ENCODE measurements around the gene TSPAN18.

The TSPAN18 gene

DNA sequence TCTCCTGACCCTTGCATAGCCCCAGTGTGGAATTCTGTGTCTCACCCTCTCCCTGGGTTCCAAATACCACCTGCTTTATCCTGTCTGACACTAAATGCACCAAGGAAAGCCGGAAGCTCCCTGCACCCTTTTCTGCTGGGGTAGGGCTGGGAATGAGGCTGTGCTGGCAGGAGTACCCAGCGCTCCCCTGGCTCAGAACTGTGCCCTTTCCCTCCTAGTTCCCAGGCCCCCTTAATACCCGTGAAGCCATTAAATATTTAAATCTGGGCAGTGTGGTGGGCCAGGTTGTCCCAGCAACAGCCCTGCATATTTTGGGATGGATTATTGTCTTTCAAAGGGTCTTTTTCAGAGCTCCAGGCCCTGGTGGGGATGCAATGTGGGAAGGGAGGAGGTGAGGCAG, 160.9 kb downstream of the TSPAN18 start:
- DNase-seq (ENCODE audit: low read depth in 3 of 3) = no peak

DNA sequence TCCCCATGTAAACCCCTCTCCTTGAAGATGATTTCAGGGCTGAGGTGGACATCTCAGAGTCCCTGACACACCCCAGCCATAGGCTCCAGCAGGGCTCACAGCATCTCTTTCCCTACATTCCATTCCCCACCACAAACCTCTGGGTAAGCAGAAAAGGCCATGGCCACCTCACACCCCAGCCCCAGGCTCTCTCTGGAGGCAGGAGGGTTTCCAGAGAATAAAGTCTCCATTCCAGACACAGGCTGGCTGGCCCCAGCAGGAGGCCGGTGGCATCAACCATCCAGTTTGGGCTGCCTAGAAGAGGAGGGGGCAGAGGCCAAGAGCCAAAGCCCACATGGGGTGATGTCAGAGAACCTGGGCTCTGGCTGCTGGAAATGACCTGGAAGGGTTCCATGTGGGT, 162.5 kb downstream of the TSPAN18 start:
- no peak for DNase-seq (ENCODE audit: low read depth in 3 of 3)

DNA sequence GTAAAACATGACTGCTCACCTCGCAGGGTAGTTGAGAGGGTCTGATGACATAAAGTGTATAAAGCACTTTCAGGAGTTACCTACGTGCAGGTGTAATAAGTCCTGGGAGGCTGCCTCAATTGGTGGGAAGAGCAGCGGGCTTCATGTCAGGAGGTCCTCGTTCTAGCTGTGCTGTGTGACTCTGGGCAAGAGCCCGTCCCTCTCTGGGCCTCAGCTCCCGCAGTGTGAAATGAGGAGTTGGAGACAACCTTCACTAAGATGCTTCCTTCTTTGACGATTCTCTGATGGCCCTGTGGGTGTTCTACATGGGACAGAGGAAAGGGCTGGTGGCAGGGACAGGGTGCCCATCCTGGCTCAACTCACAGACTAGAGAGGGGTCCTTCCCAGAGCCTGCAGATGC, 166.1 kb downstream of the TSPAN18 start:
- no peak for DNase-seq (ENCODE audit: low read depth in 3 of 3)

DNA sequence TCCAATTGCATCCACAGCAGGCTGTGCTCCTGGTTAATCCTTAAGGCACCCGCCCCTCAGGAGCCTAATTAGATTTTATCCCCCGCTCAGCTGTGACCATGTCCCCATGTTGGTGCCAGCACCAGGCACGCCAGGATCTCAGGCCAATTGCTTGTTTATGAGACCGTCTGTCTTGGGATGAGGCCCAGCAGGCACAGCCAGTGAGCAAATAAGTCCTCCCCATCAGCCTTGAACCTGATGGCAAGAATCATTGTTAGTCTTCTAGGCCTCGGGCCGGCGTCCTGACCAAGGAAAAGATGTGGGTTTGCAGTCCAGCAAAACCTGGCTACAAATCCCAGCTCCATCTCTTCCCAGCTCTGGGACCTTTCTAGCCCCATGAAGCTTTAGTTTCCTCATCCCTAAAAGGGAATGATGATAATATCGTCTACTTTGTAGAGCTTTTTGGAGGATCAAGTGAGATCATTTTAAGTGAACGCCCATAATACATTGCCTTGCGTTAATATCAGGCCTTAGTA, 166.6 kb downstream of the TSPAN18 start:
- no peak for DNase-seq (ENCODE audit: low read depth in 3 of 3)

DNA sequence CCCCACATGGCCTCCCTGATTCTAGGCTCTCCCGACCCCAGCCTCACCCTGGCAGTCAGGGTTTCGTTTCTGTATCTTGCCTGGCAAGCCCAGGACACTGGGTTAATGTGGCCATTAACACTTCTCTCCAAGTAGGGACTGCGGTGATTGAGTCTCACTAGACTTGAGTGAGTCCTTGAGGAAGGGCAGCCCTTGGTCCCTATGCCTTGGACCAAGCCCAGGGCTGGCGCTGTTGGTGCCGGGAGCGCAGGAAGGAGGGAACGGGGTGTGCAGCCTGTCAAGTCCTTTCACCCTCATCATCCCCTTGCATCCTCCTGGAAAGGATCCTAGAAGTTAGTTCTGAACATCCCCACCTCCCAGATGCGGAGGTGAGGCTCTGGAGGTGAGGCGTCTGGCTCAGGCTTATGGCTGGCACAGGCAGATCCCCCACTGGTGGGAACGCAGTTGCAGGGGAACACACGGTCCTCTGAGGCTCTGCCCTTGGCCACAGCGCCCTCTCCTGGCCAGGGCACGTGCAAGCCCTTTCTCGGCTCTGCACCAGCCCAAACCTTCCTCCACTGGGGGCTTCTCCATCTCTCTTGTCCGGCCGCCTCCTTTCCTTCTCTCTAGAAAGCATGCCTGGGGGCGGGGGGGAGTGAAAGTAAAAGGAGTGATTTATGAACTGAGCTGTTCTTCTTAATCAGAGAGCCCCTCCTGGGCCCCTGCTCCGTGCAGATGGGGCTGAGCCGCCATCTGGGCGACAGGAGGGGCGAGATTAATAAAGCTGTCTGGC, 167.3 kb downstream of the TSPAN18 start:
- DNase-seq (ENCODE audit: low read depth in 3 of 3) = peak; percentile 32 to 61 (median 37)

DNA sequence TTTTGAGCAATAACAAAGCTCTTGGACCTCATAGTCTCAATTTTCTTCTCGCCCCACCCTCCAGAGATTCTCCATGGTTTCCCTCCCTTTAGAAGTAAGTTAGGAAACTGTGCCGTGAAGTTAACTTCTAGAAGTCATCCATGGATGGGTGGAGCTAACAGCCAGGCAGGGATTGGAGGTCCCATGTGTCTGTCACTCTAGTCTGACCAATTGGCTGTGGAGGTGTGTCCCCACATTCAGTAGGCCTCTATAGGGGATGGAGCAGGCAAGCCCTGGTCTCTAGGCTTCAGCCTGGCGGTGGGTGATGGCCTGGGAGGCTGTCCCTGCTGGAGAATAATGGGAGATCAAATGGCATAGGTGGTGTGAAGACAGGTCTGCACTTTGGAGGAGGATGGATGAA, 173.2 kb downstream of the TSPAN18 start:
- DNase-seq (ENCODE audit: low read depth in 3 of 3) = peak in 2 of 3 donors; percentile 24 to 32

DNA sequence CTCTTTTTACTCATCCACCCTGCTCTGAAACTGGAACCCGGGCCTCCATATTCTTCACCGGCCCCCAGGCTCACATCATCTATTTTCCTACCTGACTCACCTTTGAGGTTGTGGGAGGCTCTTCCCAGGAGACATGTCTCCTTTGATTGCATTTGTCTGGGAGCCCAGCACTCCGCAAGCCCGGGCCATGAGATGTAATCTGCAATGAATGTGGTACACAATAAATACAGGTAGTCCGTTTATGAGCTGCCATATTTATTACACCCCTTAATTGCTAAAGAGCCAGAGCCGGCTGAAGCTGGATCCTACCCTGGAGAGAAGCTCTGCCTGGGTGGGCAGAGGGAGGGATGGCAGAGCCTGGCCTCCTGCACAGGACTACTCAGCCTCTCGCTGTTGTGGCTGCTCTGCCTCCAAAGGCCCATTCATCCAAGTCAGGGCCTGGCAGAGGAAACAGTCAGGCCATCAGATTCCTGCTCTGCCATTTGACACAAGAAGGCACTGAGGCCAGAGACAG, 174.4 kb downstream of the TSPAN18 start:
- DNase-seq (ENCODE audit: low read depth in 3 of 3) = no peak

DNA sequence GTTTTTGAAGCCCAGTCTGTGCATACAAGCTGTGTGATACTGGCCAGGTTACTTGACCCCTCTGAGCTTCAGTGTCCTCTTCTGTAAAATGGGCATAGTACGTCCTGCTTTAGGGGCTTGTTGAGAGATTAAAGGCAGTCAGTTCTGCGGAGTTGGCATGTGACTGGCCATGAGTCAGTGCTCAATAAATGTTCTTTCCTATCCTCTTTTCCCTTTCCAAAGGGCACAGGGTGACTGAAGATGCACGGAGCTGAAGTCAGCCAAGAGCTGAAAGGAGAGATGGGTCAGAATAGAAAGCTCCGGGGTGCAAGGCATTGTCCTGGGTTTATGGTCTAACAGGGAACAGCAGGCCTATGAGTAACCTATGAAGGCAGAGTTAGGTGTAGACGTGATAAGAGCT, 175.0 kb downstream of the TSPAN18 start:
- no peak for DNase-seq (ENCODE audit: low read depth in 3 of 3)

DNA sequence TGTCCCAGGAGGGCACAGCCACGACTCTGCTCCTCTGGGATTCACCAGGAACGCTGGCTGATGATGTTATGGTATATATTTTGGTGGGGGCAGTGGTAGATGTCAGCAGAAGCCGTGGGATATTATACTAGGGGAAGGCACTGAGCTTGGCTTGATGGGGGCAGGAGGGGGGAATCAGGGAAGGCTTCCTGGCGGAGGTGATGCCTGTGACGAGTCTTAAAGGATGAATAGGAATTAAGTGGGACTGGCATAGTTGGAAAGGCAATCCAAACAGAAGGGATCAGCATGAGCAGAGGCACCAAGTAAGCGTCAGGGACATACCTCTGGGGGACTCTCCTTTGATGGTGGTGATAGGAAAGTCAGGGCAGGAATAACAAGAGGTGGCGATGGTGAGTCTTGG, 176.3 kb downstream of the TSPAN18 start:
- DNase-seq (ENCODE audit: low read depth in 3 of 3) = no peak

DNA sequence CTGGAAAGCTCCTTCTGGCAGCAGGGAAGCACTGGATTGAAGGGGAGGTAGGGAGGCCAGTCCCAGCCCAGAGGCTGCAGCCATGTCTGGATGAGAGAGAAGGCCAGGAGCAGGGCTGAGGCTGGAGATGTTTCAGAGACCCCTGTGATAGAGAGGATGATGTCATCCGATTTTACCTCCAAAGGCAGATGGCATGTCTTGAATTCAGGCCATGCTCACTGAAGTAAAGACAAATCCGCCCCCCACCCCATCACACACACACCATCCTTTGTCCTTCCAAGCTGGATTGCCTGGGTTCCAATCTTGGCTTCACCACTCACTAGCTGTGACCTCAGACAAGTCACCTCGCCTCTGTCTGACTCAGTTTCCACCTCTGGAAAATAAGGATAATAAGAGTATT, 176.8 kb downstream of the TSPAN18 start:
- no peak for DNase-seq (ENCODE audit: low read depth in 3 of 3)

DNA sequence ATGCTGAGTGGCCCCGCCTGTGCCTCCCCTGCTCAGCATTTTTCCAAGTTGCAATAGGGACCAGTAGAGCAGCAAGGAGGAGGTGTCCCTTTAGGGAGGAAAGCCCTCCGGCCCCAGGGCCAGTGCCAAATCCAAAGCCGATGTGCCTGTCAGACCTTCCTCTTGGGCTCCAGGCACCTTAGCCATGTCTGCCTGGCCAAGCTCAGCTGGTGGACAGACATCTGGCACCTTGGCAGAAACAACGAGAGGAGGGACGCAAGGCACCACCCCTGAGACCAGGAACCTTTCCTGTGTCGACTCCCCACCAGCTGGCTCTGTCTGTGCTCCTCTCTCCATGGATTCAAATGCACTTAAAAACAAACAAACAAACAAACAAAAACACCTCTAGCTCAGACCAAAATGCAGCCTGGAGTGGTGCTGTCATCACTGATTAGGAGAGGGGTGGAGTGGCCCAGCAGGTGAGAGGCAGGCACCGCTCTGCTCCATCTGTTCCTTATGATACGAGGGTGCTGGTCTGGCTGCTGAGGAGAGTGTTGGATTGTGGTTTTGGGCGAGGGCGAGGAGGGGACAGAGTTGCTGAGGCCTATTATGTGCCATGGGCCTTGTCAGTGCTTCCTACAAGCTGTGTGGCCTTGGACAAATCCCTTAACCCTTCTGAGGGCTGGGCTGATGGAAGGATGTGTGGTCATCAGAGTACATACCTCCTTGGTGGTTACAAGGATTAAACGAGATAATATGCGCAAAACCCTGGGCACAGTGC, 177.7 kb downstream of the TSPAN18 start:
- no peak for DNase-seq (ENCODE audit: low read depth in 3 of 3)

DNA sequence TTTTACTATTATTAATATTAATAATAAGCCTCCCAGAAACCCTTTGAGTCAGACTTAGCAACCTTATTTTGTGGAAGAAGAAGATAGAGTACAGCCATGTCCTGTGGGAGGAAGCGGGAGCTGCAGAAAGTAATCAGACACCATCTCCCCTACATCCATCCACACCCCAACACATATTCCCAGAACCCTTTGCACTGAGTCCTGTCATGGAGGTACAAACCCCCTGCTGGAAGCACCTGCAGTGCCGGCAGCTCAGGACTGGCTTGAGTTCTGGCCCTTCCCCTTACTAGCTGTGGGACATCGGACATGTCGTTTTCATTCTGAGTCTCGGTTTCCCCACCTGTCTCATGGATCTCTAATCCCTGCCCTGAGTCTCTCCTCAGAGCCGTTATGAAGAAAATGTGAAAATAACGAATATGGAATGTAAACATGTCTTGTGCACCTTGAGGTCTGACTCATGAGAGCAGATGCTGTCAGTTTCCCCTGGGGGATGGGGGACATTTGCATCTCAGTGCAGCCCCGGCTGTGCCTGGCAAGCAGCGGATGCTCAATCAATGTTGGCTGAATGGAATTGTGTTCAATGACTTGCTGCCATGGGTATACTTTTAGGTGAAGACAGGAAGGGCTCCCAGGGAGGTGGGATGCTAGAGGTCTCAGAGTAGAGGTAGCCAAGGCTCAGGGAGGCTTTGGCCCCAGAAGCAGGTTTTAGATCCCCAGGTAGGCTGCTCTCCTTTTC, 178.5 kb downstream of the TSPAN18 start:
- DNase-seq (ENCODE audit: low read depth in 3 of 3) = no peak

DNA sequence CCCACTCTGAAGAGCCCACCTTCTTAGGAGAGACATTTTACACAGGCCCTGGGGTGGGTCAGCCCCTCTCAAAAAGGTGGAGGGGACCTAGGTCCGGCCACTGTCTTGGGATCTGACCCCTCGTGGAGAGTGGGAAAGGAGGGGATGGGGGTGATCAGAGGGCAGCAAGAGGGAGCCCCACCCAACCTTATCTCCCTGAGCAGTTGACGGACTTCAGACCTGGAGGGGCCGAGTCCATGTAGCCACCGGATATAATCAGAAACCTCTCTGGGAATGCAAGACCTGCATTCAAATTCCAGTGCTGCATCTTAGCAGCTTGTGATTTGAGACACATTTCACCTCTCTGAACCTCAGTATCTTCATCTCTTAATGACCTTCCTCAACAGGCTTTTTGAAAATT, 179.9 kb downstream of the TSPAN18 start:
- no peak for DNase-seq (ENCODE audit: low read depth in 3 of 3)

DNA sequence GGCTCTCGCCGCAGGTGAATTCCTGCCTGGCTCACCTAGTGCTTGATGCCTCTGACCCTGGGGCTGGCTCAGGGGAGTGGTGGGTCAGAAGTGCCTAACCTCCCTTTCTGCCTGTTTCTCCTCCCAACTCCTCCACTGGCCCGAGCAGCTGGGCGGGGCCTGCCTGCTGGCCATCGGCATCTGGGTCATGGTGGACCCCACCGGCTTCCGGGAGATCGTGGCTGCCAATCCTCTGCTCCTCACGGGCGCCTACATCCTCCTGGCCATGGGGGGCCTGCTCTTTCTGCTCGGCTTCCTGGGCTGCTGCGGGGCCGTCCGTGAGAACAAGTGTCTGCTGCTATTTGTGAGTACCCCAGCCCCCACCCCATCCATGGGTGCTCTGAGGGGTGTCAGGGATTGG, 182.8 kb downstream of the TSPAN18 start:
- DNase-seq (ENCODE audit: low read depth in 3 of 3) = no peak

DNA sequence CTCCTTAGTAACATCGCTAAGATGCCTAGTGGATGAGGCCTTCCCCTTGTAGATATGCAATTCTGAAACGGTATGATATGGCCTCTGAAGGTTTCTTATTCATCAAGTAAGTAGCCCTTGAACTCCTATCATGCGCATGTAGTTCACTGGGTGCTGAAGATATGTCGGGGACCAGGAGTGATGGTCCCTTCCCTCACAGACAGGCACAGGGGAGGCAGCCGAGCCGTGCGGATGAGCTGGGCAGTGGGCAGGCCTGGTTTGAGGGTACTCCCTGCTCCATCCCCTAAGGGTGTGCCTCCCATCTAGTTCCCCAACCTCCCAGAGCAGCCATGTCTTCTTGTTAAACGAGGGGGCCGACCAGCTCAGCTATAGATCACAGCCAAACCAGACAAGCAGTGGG, 183.8 kb downstream of the TSPAN18 start:
- no peak for DNase-seq (ENCODE audit: low read depth in 3 of 3)

DNA sequence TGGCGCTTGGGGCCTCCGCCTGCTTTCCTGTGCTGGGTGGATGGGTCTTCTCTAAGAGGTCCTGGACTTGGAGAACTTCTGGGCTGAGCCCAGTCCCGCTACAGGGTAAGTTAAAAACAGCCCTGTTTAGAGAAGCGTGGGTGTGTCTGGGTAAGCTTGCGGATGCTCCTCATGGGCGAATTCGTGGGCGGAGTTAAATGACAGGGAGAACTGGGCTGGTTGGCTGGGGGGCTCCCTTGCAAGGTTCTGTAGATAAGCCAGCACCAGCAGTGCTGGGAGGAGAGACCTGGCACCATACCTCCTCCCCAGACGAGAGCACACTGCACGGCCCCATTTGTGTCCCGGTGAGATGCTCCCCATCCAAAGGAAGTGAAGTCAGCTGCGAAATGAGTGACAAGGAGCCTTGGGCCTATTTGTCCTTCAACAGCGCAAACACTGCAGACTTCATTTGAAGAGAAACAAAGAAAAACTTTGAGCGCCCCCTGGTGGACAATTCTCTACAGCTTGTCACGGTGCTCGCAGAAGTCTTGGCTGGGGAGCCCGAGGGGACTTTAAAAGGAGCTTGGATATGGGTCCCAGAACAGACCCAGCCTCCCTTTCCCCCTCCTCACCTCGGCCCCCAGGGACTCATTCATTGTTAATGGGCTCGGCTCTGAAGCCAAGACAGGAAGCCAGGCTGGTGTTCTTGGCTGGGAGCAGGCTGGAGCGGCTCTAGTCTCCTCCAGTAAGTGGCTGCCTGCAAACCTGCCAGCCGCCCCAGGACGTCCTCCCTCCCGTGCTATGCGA, 184.5 kb downstream of the TSPAN18 start:
- peak; percentile 65 to 91 (median 90) for DNase-seq (ENCODE audit: low read depth in 3 of 3)

DNA sequence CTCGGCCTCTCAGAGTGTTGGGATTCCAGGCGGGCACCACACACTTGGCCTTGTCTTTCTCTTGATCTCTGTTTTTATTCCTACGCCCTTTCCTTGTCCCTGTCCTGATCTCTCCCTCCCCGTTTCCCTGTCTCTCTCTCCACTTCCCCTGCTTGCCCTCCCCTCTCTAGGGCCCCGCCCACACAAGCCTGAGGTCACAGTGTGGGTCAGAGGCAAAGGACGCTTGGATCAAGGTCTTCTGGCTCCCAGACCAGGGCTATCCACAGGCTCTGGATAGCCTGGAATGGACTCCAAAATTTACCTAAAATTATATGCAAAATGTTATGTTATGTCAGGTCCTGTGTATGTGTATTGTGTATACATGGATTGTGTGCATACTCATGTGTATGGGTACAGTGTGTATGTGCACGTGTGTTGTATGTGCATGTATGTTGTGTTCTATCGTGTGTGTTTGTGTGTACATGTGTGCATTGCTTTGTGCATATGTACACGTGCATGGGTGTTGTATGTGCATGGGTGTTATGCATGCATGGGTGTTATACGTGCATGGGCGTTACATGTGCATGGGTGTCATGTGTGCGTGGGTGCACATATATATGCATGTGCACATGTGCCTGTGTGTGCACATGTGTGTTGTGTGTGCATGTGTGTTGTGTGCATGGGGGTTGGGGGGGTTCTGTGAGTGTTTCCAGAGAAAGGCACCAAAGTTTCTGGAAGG, 185.7 kb downstream of the TSPAN18 start:
- no peak for DNase-seq (ENCODE audit: low read depth in 3 of 3)

DNA sequence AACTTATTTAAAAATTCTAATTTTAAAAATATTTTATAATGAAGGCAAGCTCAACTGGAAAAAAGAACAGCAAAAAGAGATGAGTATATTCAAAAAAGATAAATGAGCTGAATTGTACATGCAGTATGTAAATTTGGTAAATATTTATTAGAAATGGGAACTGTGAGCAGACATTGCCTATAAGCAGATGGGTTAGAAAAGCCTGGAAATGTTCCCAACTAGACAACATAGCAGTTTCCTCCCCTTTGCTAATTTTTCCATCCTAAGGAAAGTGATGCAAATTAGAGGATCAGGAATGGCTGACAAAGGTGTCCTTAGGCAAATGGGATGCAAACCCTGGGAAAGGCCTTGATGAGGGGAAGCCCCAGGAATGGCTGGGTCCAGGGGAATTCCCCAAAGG, 186.7 kb downstream of the TSPAN18 start:
- no peak for DNase-seq (ENCODE audit: low read depth in 3 of 3)

DNA sequence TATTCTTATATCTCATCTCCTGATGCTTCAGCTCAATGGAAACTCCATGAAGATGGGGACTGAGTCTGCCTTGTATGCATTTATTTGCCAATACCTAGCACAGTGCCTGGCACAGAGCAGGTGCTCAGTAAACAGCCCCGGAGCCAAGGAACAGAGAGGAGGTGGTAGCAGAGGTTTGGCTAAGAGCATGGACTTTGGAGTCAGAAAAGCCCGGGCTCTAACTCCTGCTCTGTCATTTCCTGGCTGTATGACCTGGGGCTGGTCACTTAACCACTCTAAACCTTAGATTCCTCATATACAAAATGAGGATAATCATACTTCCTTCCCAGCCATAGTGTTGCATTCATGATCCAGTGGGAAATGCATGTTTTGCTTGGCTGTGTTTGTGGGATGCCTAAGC, 187.3 kb downstream of the TSPAN18 start:
- no peak for DNase-seq (ENCODE audit: low read depth in 3 of 3)

DNA sequence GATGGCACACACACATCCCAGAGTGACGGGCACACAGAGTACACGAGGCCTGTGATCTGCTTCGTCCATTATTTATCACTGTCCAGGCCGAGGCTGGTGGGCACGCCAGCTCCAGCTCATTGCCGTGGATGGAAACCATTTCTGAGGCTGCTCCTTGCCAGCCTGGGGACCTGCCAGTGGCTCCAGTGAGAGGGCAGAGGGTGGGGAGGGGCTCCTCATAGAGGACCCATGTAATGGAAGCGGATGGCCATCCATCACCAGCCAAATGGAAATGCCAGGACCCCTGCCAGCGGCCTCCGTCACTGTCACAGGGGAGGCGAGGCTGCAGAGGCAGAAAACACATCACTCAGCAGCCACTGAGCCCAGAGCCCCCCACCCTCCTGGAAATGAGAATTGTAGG, 188.2 kb downstream of the TSPAN18 start:
- DNase-seq (ENCODE audit: low read depth in 3 of 3) = no peak

DNA sequence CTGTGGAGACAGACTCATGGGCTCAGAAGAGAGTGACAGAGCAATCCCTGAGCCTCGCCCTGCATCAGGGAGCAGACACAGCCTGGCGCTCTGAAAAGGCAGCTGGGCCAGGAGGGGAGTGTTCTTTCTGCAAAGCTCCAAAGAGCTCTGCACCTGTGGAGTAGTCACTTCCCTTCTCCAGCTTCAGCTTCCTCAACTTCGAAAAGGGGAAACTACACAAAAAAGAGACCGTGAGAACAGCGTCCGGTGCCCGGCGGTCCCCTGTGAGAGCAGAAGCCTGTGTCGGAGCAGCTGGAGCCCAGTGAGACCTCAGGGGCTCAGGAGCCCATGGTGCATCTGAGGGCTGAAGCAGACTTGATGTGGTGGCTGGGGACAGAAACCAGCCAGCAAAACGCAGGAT, 188.9 kb downstream of the TSPAN18 start:
- no peak for DNase-seq (ENCODE audit: low read depth in 3 of 3)
